Camera-type eye (tissue), 1 donor: ENCODE measurements around the gene SSBP1. TPM values are rescaled to one million over a fixed set of nuclear protein-coding genes. Genes with fewer than 3 reads are reported as not detected.

Source experiments
- total RNA-seq: library from RNA; depleted of rRNA; stranded (reverse); fragments of >200 nt; gene quantifications from one replicate; pipeline ENCODE4 v1.2.3, GENCODE V29; 2014

Gene SSBP1, protein sequence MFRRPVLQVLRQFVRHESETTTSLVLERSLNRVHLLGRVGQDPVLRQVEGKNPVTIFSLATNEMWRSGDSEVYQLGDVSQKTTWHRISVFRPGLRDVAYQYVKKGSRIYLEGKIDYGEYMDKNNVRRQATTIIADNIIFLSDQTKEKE
- total RNA-seq = 121 TPM

GRCh38 chr7:141737836-141738591, at the start of gene SSBP1:
Gene SSBP1 (plus strand): TSS chr7:141738358. CDS start chr7:141739167, 809 bp downstream.

GRCh38 chr7:141702047-141702567, 36.1 kb upstream of the SSBP1 start, which contains the start of gene DENND11:
Gene DENND11 (minus strand): TSS chr7:141702166. CDS start chr7:141702153, 13 bp downstream.

DNA sequence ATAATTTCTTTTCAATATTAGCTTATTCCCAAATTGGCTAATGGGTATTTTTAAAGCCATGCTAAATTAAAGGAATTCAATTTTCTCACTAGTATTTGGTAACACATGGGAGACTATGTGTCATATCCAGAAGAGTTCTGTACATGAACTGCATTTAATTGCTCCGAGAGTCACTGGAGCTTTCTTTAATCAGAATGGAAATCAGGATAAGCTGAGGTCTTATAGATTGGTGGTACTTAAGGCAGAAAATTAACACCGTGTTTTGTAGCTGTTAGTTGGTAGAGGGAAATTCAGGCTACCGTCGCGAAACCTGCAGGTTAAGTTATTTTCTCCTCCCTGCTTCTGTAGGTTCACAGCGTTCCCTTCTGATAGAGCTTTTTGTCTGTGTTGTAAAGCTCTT, 29.8 kb upstream of the SSBP1 start, which contains the start of gene WEE2:
WEE2 (plus strand) TSS at position 3 of the 400 bp plus-strand sequence. CDS start 406 bp downstream, outside the sequence.

DNA sequence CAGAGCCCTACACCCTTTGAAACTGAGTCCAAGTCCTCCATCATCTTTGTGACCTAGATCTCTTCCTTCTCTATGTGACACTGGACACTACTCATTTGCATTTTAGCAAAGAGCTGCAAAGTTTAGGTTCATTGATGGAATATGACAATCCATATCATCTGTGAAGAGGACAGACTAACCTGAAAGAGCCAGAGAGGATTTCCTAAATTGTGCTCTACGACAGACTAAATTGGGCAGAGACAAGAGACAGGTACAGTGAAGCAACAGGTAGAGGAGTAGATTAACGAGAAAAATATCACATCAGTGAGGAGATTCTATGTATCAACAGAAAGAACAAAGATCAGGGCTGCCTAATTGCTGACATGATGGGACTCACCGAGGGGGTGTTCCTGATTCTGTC, 25.6 kb downstream of the SSBP1 start, which contains the start of gene TAS2R3:
TAS2R3 (plus strand) TSS at position 301 of the 400 bp plus-strand sequence; CDS start at position 363, 62 bp downstream.

GRCh38 chr7:141776374-141776773, 38.2 kb downstream of the SSBP1 start, which contains the start of gene TAS2R4:
Gene TAS2R4 (plus strand): TSS chr7:141776674. CDS start chr7:141778489, 1,815 bp downstream.

GRCh38 chr7:141789917-141790316, 51.8 kb downstream of the SSBP1 start, which contains the start of gene TAS2R5:
Gene TAS2R5 (plus strand): TSS chr7:141790217. CDS start chr7:141790362, 145 bp downstream.

Other genes with a start within 250 kb of the SSBP1 start
- 42.1 TPM for gene AGK, start 186.9 kb upstream of the SSBP1 start, total RNA-seq
- gene DENND11, start 36.2 kb upstream of the SSBP1 start, total RNA-seq = 80.9 TPM
- 0.27 TPM for gene WEE2, start 30.0 kb upstream of the SSBP1 start, total RNA-seq
- 4.2 TPM for gene TAS2R3, start 25.7 kb downstream of the SSBP1 start, total RNA-seq
- gene TAS2R4, start 38.3 kb downstream of the SSBP1 start, total RNA-seq = 5.6 TPM
- gene TAS2R5, start 51.9 kb downstream of the SSBP1 start, total RNA-seq = 8.6 TPM
- not detected for gene PRSS37, start 103.1 kb downstream of the SSBP1 start, total RNA-seq
- 0.71 TPM for gene OR9A4, start 178.0 kb downstream of the SSBP1 start, total RNA-seq
- gene CLEC5A, start 208.6 kb downstream of the SSBP1 start, total RNA-seq = 0.49 TPM
- not detected for gene TAS2R38, start 235.4 kb downstream of the SSBP1 start, total RNA-seq